SK-N-DZ (cell line): ENCODE results near the gene TIMMDC1.
"Not testable (repeated sequence)": the region's sequence is repeated elsewhere in the genome, so short reads cannot be mapped to it uniquely, and the experiment has no call there.

Experiments used
- DNase-seq: peaks from one replicate; pipeline ENCODE4 v3.0.0-alpha.2; 2015; ENCODE audit warnings: low spot score

Gene TIMMDC1

GRCh38 chr3:119555309-119555735 lies 57.0 kb downstream of the TIMMDC1 start:
- DNase-seq = no peak

- DNase-seq = no peak
Observed at GRCh38 chr3:119555929-119556328, 57.6 kb downstream of the TIMMDC1 start.

GRCh38 chr3:119557192-119557876 lies 59.0 kb downstream of the TIMMDC1 start:
- DNase-seq = no peak

DNA sequence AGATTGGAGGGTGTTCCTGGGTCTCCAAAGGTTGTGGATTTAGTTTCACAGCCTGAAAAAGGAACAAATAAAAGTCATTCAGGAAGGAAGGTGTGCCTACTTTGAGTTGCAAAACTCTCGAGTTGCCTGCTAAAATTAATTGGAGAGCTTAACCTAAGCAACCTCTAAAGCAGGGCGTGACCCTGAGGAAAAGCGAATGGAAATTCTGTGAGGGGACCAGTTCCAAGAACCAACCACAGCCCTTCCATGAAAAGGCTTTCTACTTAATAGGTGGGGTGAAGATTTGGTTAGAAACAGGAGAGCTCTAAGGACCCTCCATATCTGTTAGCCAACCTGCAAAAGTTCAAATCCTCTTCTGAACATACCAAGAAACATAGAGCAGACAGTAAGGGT lies 59.5 kb downstream of the TIMMDC1 start:
- no peak for DNase-seq

DNA sequence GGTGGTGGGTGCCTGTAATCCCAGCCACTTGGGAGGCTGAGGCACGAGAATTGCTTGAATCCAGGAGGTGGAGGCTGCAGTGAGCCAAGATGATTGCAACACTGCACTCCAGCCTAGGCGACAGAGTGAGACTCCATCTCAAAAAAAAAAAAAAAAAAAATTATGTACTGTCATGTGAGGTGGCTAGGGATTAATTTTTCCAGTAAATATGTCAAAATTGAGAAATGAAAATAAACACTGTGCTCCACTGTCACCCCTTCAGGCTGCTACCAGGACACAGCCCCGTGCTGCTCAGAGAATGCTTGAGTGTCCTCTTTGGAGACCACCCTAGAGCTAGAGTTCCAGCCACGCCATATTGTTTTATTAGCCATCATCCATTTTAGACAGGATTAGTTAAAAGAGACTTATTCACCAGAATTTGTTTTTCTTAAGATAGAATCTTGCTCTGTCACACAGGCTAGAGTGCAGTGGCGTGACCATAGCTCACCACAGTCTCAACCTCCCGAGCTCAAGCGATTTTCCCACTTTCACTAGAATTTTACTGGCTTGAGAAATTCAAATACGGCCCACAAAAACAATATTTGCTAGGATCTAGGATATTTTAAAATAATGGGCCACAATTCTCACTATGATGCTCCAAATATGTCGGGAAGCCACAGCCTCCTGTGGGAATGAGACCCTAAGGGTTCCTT lies 60.4 kb downstream of the TIMMDC1 start:
- DNase-seq = no peak

GRCh38 chr3:119559441-119559963 lies 61.2 kb downstream of the TIMMDC1 start, which contains the start of gene CD80:
CD80 (minus strand) TSS chr3:119559614; CDS start chr3:119557728, 1,886 bp downstream.
- DNase-seq = peak; percentile 31

DNA sequence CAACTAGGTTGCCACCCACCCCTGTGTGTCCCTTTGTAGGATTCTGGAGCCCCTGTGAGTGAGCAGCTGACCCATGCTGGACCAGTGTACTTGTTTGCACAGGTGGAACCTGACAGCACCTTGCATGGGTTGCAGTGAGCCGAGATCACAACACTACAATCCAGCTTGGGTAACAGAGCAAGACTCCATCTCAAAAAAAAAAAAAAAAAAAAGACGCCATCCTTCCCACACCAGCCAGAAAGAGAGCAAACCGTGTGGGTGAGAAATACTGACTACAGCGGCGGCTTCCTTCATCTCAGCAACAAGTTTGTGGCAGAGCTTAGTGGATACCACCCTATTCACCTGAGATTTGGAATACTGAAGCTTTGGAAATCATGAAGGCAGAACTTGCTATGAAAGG lies 61.8 kb downstream of the TIMMDC1 start:
- no peak for DNase-seq

- DNase-seq = no peak
Observed at GRCh38 chr3:119562307-119562961, 64.1 kb downstream of the TIMMDC1 start.

- DNase-seq = not testable (repeated sequence)
Observed at GRCh38 chr3:119563334-119563733, 65.0 kb downstream of the TIMMDC1 start.

DNA sequence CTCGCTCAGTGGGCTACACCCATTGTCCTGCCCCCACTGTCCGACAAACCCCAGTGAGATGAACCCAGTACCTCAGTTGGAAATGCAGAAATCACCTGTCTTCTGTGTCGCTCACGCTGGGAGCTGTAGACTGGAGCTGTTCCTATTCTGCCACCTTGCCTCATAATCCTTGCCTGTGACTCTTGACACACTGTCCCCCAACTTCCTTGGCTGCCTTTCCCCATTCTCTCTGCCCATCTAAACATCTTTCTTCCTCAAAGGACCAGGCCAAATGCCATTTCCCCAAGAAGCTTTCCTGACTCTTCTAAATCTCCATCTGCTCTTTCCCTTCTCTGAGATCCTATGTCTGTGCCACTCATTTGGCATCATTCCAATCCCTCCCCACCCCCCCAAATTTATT lies 70.8 kb downstream of the TIMMDC1 start:
- DNase-seq = no peak

- no peak for DNase-seq
Observed at GRCh38 chr3:119570229-119570628, 71.9 kb downstream of the TIMMDC1 start.

DNA sequence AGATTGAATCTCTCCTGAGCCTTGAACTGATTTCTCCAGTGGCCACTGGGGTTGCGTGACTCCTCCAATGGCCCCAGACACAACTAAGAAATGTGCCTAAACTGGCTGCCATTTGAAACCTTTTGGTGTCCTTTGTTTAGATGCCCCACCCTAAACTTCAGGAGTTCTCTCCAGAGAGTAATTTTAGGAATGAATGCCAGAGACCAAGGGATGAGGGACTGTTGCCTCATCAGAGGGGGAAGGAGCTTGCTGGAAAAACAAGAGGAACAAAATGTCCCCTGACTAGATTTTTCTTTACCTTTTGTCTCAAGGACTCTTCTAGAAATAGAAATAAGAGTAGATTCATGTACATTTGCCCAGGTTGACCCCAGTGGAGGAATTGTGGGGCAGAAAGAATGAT lies 72.9 kb downstream of the TIMMDC1 start:
- no peak for DNase-seq

GRCh38 chr3:119571688-119572087 lies 73.3 kb downstream of the TIMMDC1 start:
- no peak for DNase-seq
